Glomerular visceral epithelial cell (primary cell): ENCODE data around the gene SLIT1.

ENCODE experiments used
- DNase-seq: peaks from one replicate; pipeline ENCODE4 v3.0.0-alpha.2; 2016; ENCODE audit errors: extremely low spot score

SLIT1 gene

GRCh38 chr10:97003151-97003803, 182.5 kb downstream of the SLIT1 start:
- DNase-seq: no peak

- no peak for DNase-seq
Measured at GRCh38 chr10:97002670-97003069, 183.1 kb downstream of the SLIT1 start.

- no peak for DNase-seq
Measured at GRCh38 chr10:97001183-97001991, 184.4 kb downstream of the SLIT1 start.

- DNase-seq: no peak
Measured at GRCh38 chr10:97000487-97001182, 185.1 kb downstream of the SLIT1 start.

GRCh38 chr10:96999987-97000386, 185.8 kb downstream of the SLIT1 start:
- DNase-seq: no peak

- no peak for DNase-seq
Measured at GRCh38 chr10:96999337-96999736, 186.4 kb downstream of the SLIT1 start.

- DNase-seq: peak; percentile 89
Measured at GRCh38 chr10:96998329-96998888, 187.3 kb downstream of the SLIT1 start.

- DNase-seq: peak; percentile 25
Measured at GRCh38 chr10:96996275-96996965, 189.3 kb downstream of the SLIT1 start.

- DNase-seq: peak; percentile 46
Measured at GRCh38 chr10:96995851-96996250, 189.9 kb downstream of the SLIT1 start.

GRCh38 chr10:96992721-96993120, 193.0 kb downstream of the SLIT1 start:
- no peak for DNase-seq

GRCh38 chr10:96991313-96991841, 194.4 kb downstream of the SLIT1 start:
- DNase-seq: peak; percentile 74

GRCh38 chr10:96988426-96988825, 197.3 kb downstream of the SLIT1 start:
- peak; percentile 46 for DNase-seq

GRCh38 chr10:96987842-96988175, 197.9 kb downstream of the SLIT1 start:
- DNase-seq: peak; percentile 8

- no peak for DNase-seq
Measured at GRCh38 chr10:96987141-96987841, 198.5 kb downstream of the SLIT1 start.

GRCh38 chr10:96986200-96986856, 199.4 kb downstream of the SLIT1 start:
- no peak for DNase-seq

- no peak for DNase-seq
Measured at GRCh38 chr10:96984541-96985131, 201.1 kb downstream of the SLIT1 start.

GRCh38 chr10:96982149-96982930, 203.4 kb downstream of the SLIT1 start:
- DNase-seq: no peak

- no peak for DNase-seq
Measured at GRCh38 chr10:96978621-96979154, 207.1 kb downstream of the SLIT1 start.

- no peak for DNase-seq
Measured at GRCh38 chr10:96975136-96975535, 210.6 kb downstream of the SLIT1 start.
